Activated CD8-positive, alpha-beta T cell treated with anti-CD3 and anti-CD28 coated beads, Interleukin-2, amount 10 ng/mL, durations not matched to agents 7 days and 5 days (primary cell): Measurements from ENCODE around the gene MUC2. TPM values are rescaled to one million over a fixed set of nuclear protein-coding genes. Genes with fewer than 3 reads are reported as not detected.

Experiments
- ATAC-seq: fragments of 150-1000 bp; cut with Tn5 transposase; one replicate; pipeline ENCODE4 v1.10.0; 2021; ENCODE audit warnings: moderate library complexity
- CTCF ChIA-PET: fragments of 350-600 bp; sonication (Branson Sonifier 250); formaldehyde crosslinking; loops from one replicate; lab custom pipeline; 2021; ENCODE audit warnings: antibody characterized with exemption; lab: Charles Lee
- POLR2A ChIA-PET: fragments of 350-600 bp; sonication (Branson Sonifier 250); formaldehyde crosslinking; loops from one replicate; lab custom pipeline; 2021; ENCODE audit warnings: antibody characterized with exemption; lab: Charles Lee
- DNase-seq: peaks from one replicate; pipeline ENCODE4 v3.0.0-alpha.2; 2020
- H3K27ac Mint-ChIP-seq: one replicate; pipeline ENCODE4 v1.8.0; 2021; ENCODE audit warnings: mild to moderate bottlenecking, mixed read lengths
- H3K27me3 Mint-ChIP-seq: one replicate; pipeline ENCODE4 v1.8.0; 2021; ENCODE audit warnings: low read depth, mixed read lengths
- H3K36me3 Mint-ChIP-seq: one replicate; pipeline ENCODE4 v1.8.0; 2021; ENCODE audit warnings: low read depth, mixed read lengths
- H3K4me1 Mint-ChIP-seq: one replicate; pipeline ENCODE4 v1.8.0; 2021; ENCODE audit warnings: low read depth, mixed read lengths
- H3K4me3 Mint-ChIP-seq: one replicate; pipeline ENCODE4 v1.8.0; 2021; ENCODE audit warnings: mild to moderate bottlenecking, mixed read lengths
- H3K9me3 Mint-ChIP-seq: one replicate; pipeline ENCODE4 v1.8.0; 2022; ENCODE audit warnings: mixed read lengths; ENCODE audit not compliant: insufficient read depth
- total RNA-seq, 2 experiments: library from RNA; stranded (reverse); gene quantifications; one replicate each; pipeline ENCODE4 v1.2.3, GENCODE V29; 2021

Gene MUC2
- total RNA-seq, 2 experiments from 2014 or later: not detected

- H3K36me3 Mint-ChIP-seq: no peaks in the 10 kb centered on the region
- ATAC-seq (no peak), DNase-seq (no peak)
- H3K9me3 Mint-ChIP-seq: no peaks in the 10 kb centered on the region
- no peak overlapping the region for H3K27ac Mint-ChIP-seq
- ChIA-PET CTCF (no interaction called here), POLR2A (no interaction called here)
- no peak overlapping the region for H3K4me3 Mint-ChIP-seq
- no peaks in the 10 kb centered on the region for H3K4me1 Mint-ChIP-seq
- no peaks in the 10 kb centered on the region for H3K27me3 Mint-ChIP-seq
Measured at GRCh38 chr11:1121813-1122663, 47.4 kb downstream of the MUC2 start.

DNA sequence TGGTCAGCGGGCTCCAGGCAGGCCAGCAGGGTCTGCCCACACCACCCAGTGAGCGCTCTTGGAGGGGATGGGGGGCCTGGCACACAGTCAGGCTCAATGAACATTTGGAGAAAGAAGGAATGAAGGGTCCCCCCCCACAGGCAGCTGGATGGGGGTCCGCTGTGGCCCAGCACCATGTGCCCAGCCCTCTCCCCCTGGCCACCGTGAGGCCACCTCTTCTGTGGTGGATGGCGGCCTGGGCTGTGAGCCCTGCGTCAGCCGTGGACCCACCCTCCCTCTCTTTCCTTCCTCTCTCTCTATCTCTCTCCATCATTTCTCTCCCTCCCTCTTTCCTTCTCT lies 48.0 kb downstream of the MUC2 start:
- Mint-ChIP-seq H3K4me3 (no peak overlapping the region), H3K9me3 (no peaks in the 10 kb centered on the region), H3K36me3 (no peaks in the 10 kb centered on the region), H3K4me1 (no peaks in the 10 kb centered on the region), H3K27ac (no peak overlapping the region), H3K27me3 (no peaks in the 10 kb centered on the region)
- DNase-seq: no peak
- no peak for ATAC-seq
- CTCF ChIA-PET: no interaction called here
- POLR2A ChIA-PET: no interaction called here

DNA sequence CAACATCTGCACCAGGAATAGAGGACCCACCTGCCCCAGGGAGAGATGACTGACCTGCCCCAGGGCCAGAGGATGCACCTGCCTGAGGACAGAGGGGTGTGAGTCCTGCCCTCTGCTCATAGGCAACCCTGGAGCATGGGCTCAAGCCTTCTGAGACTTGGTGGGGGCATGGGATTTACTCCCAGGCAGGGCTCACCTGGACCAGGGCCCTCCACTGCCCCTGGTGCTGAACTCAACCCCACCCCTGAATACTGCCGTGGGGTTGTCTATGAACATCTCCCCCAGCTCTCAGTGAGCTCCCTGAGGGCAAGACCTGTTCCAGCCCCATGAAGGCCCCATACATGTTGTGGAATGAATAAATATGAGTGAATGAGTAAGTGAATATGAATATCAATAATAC lies 49.3 kb downstream of the MUC2 start:
- no peak overlapping the region for H3K27ac Mint-ChIP-seq
- POLR2A ChIA-PET: no interaction called here
- peak; percentile 30 for DNase-seq
- no peaks in the 10 kb centered on the region for H3K27me3 Mint-ChIP-seq
- no peaks in the 10 kb centered on the region for H3K9me3 Mint-ChIP-seq
- CTCF ChIA-PET: no interaction called here
- ATAC-seq: peak; percentile 49
- H3K4me3 Mint-ChIP-seq: no peak overlapping the region
- H3K36me3 Mint-ChIP-seq: no peaks in the 10 kb centered on the region
- H3K4me1 Mint-ChIP-seq: no peaks in the 10 kb centered on the region

Other genes with a start within 250 kb of the MUC2 start
- gene CRACR2B, start 247.0 kb upstream of the MUC2 start, total RNA-seq: 10 to 100 TPM; 17.2 to 18.7 TPM
- 10 to 100 TPM; 27.0 to 29.7 TPM for gene CD151, start 241.9 kb upstream of the MUC2 start, total RNA-seq
- gene POLR2L, start 232.3 kb upstream of the MUC2 start, total RNA-seq: 100 to 1,000 TPM; 127 to 140 TPM
- 10 to 100 TPM; 20.0 to 21.7 TPM for gene TSPAN4, start 232.0 kb upstream of the MUC2 start, total RNA-seq
- 10 to 100 TPM; 46.1 to 48.4 TPM for gene CHID1, start 164.1 kb upstream of the MUC2 start, total RNA-seq
- gene AP2A2, start 149.0 kb upstream of the MUC2 start, total RNA-seq: 10 to 100 TPM; 40.1 to 54.0 TPM
- gene MUC6, start 38.2 kb upstream of the MUC2 start, total RNA-seq: not detected
- gene MUC5AC, start 83.1 kb downstream of the MUC2 start, total RNA-seq: not detected
- not detected for gene MUC5B, start 148.2 kb downstream of the MUC2 start, total RNA-seq
- gene TOLLIP, start 234.8 kb downstream of the MUC2 start, total RNA-seq: 10 to 100 TPM; 27.1 to 34.3 TPM